ENCODE results near the gene CDK10.
"Not testable (repeated sequence)": the region's sequence is repeated elsewhere in the genome, so short reads cannot be mapped to it uniquely, and the experiment has no call there.

CDK10 gene

GRCh38 chr16:89699629-89700099 lies 13.2 kb downstream of the CDK10 start:
- not testable (repeated sequence) for DNase-seq (ENCODE audit: low read depth in 1 of 2, low spot score in 1 of 2); H3K27ac ChIP-seq (replicated peaks); H3K4me3 ChIP-seq (replicated peaks; ENCODE audit: insufficient read depth, low read length); H3K27me3 ChIP-seq (ENCODE audit: insufficient read depth, poor library complexity, severe bottlenecking)

DNA sequence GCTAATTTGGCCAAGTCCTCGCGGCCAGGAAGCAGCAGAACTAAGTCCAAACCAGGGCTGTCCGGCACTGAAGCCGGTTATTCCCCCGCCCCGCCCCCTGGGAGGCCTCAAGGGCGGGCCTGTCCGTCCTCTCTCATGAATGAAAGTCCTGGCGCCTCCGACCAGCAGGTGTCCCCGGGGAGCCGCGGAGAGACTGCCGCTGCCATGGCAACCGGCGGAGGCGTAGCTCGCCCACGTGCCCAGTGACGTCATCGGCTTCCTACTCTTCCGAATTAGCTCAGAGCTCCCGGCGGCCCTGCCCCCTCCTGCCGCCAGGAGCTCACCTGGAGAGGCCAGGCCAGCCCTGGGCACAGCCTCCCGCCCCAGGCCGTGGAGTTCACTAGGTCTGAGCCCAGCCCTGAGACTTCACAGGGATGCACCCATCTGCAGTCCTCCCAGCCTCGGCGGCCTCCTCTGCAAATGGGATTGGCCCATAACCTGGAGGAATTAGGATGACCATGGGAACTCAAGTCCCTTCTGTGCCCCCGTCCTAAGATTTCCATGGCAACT lies 13.7 kb downstream of the CDK10 start:
- peak overlapping the region; percentile 55; the same call in 1 of the 2 replicates for H3K4me3 ChIP-seq (replicated peaks; ENCODE audit: insufficient read depth, low read length)
- H3K27me3 ChIP-seq (ENCODE audit: insufficient read depth, poor library complexity, severe bottlenecking) = no peaks in the 10 kb centered on the region
- TF ChIP-seq, protein P1, sequence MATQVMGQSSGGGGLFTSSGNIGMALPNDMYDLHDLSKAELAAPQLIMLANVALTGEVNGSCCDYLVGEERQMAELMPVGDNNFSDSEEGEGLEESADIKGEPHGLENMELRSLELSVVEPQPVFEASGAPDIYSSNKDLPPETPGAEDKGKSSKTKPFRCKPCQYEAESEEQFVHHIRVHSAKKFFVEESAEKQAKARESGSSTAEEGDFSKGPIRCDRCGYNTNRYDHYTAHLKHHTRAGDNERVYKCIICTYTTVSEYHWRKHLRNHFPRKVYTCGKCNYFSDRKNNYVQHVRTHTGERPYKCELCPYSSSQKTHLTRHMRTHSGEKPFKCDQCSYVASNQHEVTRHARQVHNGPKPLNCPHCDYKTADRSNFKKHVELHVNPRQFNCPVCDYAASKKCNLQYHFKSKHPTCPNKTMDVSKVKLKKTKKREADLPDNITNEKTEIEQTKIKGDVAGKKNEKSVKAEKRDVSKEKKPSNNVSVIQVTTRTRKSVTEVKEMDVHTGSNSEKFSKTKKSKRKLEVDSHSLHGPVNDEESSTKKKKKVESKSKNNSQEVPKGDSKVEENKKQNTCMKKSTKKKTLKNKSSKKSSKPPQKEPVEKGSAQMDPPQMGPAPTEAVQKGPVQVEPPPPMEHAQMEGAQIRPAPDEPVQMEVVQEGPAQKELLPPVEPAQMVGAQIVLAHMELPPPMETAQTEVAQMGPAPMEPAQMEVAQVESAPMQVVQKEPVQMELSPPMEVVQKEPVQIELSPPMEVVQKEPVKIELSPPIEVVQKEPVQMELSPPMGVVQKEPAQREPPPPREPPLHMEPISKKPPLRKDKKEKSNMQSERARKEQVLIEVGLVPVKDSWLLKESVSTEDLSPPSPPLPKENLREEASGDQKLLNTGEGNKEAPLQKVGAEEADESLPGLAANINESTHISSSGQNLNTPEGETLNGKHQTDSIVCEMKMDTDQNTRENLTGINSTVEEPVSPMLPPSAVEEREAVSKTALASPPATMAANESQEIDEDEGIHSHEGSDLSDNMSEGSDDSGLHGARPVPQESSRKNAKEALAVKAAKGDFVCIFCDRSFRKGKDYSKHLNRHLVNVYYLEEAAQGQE (IDR thresholded peaks at IDR 0.05; ENCODE audit: insufficient replicate concordance, low read depth) = no peak
- TF ChIP-seq, protein P2, sequence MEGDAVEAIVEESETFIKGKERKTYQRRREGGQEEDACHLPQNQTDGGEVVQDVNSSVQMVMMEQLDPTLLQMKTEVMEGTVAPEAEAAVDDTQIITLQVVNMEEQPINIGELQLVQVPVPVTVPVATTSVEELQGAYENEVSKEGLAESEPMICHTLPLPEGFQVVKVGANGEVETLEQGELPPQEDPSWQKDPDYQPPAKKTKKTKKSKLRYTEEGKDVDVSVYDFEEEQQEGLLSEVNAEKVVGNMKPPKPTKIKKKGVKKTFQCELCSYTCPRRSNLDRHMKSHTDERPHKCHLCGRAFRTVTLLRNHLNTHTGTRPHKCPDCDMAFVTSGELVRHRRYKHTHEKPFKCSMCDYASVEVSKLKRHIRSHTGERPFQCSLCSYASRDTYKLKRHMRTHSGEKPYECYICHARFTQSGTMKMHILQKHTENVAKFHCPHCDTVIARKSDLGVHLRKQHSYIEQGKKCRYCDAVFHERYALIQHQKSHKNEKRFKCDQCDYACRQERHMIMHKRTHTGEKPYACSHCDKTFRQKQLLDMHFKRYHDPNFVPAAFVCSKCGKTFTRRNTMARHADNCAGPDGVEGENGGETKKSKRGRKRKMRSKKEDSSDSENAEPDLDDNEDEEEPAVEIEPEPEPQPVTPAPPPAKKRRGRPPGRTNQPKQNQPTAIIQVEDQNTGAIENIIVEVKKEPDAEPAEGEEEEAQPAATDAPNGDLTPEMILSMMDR (IDR thresholded peaks at IDR 0.05; ENCODE audit: insufficient read depth, low read length) = peak; percentile 2
- H3K27ac ChIP-seq (replicated peaks) = no peak overlapping the region
- peak; percentile 85 to 92 for DNase-seq (ENCODE audit: low read depth in 1 of 2, low spot score in 1 of 2)

DNA sequence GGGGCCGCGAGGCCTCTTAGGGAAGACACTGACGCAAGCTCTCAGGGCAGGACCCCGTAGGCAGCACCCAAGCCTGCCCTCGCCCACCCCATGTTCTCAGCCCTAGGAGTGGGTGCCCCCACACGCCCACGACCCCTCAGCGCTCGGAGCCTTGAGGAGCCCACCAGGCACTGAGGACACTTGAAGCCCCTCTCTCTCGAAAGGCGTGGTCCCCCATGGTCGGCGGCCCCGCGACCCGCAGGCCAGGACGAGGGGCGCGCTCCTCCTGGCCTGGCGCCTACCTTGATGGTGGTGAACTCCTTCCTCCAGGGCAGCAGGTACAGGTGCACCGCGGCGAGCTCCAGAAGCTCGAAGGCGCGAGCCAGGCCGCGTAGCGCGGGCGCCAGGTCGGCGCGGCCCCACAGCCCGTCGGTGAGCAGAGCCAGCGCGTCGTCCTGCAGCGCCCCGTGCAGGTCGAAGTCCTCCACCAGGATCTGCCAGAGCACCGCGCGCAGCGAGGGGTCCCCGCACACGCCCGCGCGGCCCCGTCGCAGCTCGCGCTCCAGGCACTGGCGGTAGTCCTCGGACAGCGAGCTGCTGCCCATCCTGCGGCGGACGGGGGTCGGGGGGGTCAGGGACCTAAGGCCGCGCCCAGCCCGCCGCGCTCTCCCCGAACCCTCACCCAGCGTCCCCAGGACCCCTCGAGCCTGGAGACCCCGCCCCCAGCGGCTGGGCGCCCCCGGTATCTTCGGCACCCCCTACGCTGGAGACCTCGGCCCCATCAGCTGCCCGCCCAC lies 14.3 kb downstream of the CDK10 start:
- DNase-seq (ENCODE audit: low read depth in 1 of 2, low spot score in 1 of 2) = peak in 1 of 2 experiments; percentile 14
- Histone ChIP-seq H3K27ac (replicated peaks) (no peak overlapping the region; the same call in 1 of the 2 replicates), H3K27me3 (ENCODE audit: insufficient read depth, poor library complexity, severe bottlenecking) (no peaks in the 10 kb centered on the region), H3K4me3 (replicated peaks; ENCODE audit: insufficient read depth, low read length) (peak overlapping the region; percentile 55)
- TF ChIP-seq, protein P1 (IDR thresholded peaks at IDR 0.05; ENCODE audit: insufficient replicate concordance, low read depth) = no peak
- TF ChIP-seq GABPA (IDR thresholded peaks at IDR 0.05; ENCODE audit: low read depth) (no peak), POLR2AphosphoS5 (IDR thresholded peaks at IDR 0.05; ENCODE audit: low read depth) (no peak), SPI1 (IDR thresholded peaks at IDR 0.05; ENCODE audit: borderline replicate concordance, low read depth) (no peak)
- TF ChIP-seq, protein P2 (IDR thresholded peaks at IDR 0.05; ENCODE audit: insufficient read depth, low read length) = no peak

- Histone ChIP-seq H3K4me3 (replicated peaks; ENCODE audit: insufficient read depth, low read length) (peak within 1 kb of the TSS; percentile 55), H3K27me3 (ENCODE audit: insufficient read depth, poor library complexity, severe bottlenecking) (no peaks in the 10 kb centered on the region), H3K27ac (replicated peaks) (no peak within 1 kb of the TSS; the same call in 1 of the 2 replicates)
- TF ChIP-seq, protein P1 (IDR thresholded peaks at IDR 0.05; ENCODE audit: insufficient replicate concordance, low read depth) = no peak
- TF ChIP-seq GABPA (IDR thresholded peaks at IDR 0.05; ENCODE audit: low read depth) (no peak), POLR2AphosphoS5 (IDR thresholded peaks at IDR 0.05; ENCODE audit: low read depth) (no peak), SPI1 (IDR thresholded peaks at IDR 0.05; ENCODE audit: borderline replicate concordance, low read depth) (no peak)
- TF ChIP-seq, protein P2 (IDR thresholded peaks at IDR 0.05; ENCODE audit: insufficient read depth, low read length) = no peak
- DNase-seq (ENCODE audit: low read depth in 1 of 2, low spot score in 1 of 2) = peak; percentile 59 to 87
Measured at GRCh38 chr16:89701425-89702406, 15.2 kb downstream of the CDK10 start, which contains the start of gene SPATA2L. Gene SPATA2L, minus strand, starts transcription at chr16:89701705. Its CDS starts 473 bp downstream, at chr16:89701232.
